Measurements from ENCODE around the gene BNIP3. TPM values are rescaled to one million over a fixed set of nuclear protein-coding genes. Genes with fewer than 3 reads are reported as not detected.

BNIP3 gene
- total and polyA plus RNA-seq, 2 of the 13 experiments (the other 11 are each of a cell fraction or from before 2014, with no cell fraction given), result 73.7 to 223 TPM

DNA sequence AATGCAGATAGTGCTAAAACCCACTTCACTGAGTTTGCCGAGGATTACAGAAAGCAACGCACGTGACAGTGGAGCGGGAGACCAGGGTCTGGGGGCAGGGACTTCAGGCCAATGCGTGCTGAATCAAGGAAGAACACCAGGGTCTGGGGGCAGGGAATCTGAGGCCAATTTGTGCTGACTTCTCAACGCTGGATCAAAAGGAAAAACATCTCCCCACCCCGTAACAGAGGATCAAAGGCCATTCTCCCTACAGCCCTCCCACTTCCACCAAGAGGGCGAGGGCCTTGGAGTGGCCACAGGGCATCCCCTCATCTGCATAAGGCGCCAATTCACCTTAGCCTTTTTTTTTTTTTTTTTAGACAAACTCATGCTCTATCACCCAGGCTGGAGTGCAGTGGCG, 22.3 kb upstream of the BNIP3 start (continued):
- TF ChIP-seq GLI4 (CRISPR knock-in tag; IDR thresholded peaks at IDR 0.05; ENCODE audit: borderline replicate concordance), result no peak
- TF ChIP-seq ARID5B (CRISPR knock-in tag; IDR thresholded peaks at IDR 0.05), result peak; percentile 30; the same call in 1 of the 2 replicates
- no peak for TF ChIP-seq TEF (CRISPR knock-in tag; IDR thresholded peaks at IDR 0.05)
- TF ChIP-seq ZNF281 (CRISPR knock-in tag; IDR thresholded peaks at IDR 0.05; ENCODE audit: borderline replicate concordance), result 0 out of 2 replicates have a peak, but pooled peaks have one; percentile 56
- no peak for TF ChIP-seq KAT2B (IDR thresholded peaks at IDR 0.05; ENCODE audit: borderline replicate concordance, low read depth, low read length)
- TF ChIP-seq ZNF678 (CRISPR knock-in tag; IDR thresholded peaks at IDR 0.05), result no peak
- no peak for TF ChIP-seq MLLT10 (CRISPR knock-in tag; IDR thresholded peaks at IDR 0.05)
- TF ChIP-seq SRSF9 (IDR thresholded peaks at IDR 0.05; ENCODE audit: borderline replicate concordance, insufficient read depth, low read depth, low read length, poor library complexity, severe bottlenecking), result no peak
- TF ChIP-seq, protein P1, sequence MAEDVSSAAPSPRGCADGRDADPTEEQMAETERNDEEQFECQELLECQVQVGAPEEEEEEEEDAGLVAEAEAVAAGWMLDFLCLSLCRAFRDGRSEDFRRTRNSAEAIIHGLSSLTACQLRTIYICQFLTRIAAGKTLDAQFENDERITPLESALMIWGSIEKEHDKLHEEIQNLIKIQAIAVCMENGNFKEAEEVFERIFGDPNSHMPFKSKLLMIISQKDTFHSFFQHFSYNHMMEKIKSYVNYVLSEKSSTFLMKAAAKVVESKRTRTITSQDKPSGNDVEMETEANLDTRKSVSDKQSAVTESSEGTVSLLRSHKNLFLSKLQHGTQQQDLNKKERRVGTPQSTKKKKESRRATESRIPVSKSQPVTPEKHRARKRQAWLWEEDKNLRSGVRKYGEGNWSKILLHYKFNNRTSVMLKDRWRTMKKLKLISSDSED (CRISPR knock-in tag; IDR thresholded peaks at IDR 0.05), result no peak
- TF ChIP-seq MAZ (IDR thresholded peaks at IDR 0.05; ENCODE audit: borderline replicate concordance, low read depth, low read length), result no peak
- TF ChIP-seq MAZ (CRISPR knock-in tag; IDR thresholded peaks at IDR 0.05; ENCODE audit: low read depth), result no peak
- peak; percentile 35; the same call in 1 of the 2 replicates for TF ChIP-seq ZNF687 (CRISPR knock-in tag; IDR thresholded peaks at IDR 0.05)
- TF ChIP-seq ETV5 (CRISPR knock-in tag; IDR thresholded peaks at IDR 0.05; ENCODE audit: borderline replicate concordance), result no peak
- 0 out of 2 replicates have a peak, but pooled peaks have one; percentile 27 for TF ChIP-seq TBX2 (CRISPR knock-in tag; IDR thresholded peaks at IDR 0.05; ENCODE audit: borderline replicate concordance)
- TF ChIP-seq ZNF619 (CRISPR knock-in tag; IDR thresholded peaks at IDR 0.05), result no peak
- no peak for TF ChIP-seq ZNF570 (CRISPR knock-in tag; IDR thresholded peaks at IDR 0.05; ENCODE audit: borderline replicate concordance)

Data from HepG2 (cell line).